ENCODE measurements around the gene KIF21B.

Gene KIF21B

GRCh38 chr1:201049248-201049831, 25.8 kb upstream of the KIF21B start:
- no peak for DNase-seq (ENCODE audit: low read depth in 2 of 2)

- DNase-seq (ENCODE audit: low read depth in 2 of 2): no peak
Measured at GRCh38 chr1:201048521-201048920, 25.0 kb upstream of the KIF21B start.

GRCh38 chr1:201044119-201044518, 20.6 kb upstream of the KIF21B start:
- DNase-seq (ENCODE audit: low read depth in 2 of 2): no peak

GRCh38 chr1:201042779-201043461, 19.4 kb upstream of the KIF21B start:
- peak in 1 of 2 donors; percentile 38 for DNase-seq (ENCODE audit: low read depth in 2 of 2)

DNA sequence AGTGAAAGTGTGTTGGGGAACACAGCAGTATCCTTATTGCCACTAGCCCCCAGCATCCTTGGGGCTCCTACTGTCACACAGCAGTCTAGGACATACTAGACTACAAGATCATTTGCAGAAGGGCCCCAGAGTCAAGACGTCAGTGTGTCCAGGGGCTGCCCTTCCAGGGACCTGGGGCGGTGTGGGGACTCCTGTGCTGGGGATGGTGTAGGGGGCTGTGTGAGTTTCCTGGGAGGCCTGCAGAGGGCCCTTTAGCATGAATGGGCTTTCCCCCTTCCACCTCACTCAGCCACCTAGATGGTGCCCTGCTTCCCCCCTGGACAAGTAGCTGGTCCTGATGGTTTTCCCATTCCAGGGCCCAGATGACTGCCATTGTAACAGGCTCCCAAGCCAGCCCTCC, 17.5 kb upstream of the KIF21B start:
- DNase-seq (ENCODE audit: low read depth in 2 of 2): no peak

GRCh38 chr1:201039876-201040275, 16.4 kb upstream of the KIF21B start:
- DNase-seq (ENCODE audit: low read depth in 2 of 2): no peak

- DNase-seq (ENCODE audit: low read depth in 2 of 2): no peak
Measured at GRCh38 chr1:201039418-201039817, 15.9 kb upstream of the KIF21B start.

DNA sequence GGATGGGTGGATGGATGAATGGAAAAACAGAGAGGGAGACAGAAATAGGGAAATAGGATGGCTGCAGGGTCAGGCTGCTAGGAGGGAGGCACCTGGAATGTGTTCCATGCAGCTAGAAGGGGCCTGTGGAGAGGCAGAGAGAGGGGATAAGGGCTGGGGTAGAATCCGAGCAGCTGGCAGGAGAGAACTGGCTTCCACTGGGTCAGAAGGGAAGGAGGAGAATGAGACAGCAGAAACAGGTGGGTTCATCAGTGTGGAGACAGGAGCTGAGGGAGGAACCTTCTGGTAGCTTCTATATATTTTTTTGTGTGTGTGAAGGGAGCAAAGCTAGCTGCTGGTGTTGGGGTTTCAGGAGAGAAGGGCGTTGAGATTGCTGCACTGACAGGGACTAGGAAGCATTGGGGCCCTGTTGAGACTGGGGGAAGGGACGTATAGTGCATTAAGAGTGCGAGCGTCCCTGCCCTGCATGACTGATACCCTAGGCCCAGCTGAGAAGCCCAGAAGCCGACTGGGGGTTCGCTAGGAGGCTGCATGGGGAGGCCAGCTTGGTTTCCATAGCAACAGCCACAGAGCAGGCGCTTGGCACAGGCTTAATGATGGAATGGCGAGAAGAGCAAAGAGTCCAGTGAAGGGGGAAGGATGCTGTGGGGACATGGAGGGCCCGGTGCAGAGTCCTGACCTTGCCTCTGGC, 14.8 kb upstream of the KIF21B start:
- DNase-seq (ENCODE audit: low read depth in 2 of 2): no peak

- DNase-seq (ENCODE audit: low read depth in 2 of 2): no peak
Measured at GRCh38 chr1:201036188-201036842, 12.8 kb upstream of the KIF21B start.

DNA sequence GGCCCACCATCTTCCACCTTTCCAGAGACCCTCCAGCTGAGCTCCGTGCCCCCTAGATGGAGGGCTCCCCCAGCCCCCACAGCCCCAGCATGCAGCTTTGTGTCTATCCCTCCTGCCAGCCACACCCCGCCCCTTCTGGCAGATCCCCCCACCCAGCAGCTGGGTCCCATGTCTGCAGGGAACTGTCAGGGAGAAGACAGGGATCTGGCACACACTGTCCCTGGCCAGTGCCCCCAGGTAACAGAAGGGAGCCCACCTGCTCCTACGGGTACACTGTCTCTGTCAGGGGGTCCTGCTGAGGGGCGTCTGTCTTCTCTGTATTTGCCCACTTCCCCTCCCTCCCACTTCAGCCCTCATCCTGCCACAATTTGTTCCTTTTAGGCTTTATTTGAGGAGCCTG, 11.2 kb upstream of the KIF21B start:
- no peak for DNase-seq (ENCODE audit: low read depth in 2 of 2)

GRCh38 chr1:201032408-201032807, 8.9 kb upstream of the KIF21B start:
- no peak for DNase-seq (ENCODE audit: low read depth in 2 of 2)

DNA sequence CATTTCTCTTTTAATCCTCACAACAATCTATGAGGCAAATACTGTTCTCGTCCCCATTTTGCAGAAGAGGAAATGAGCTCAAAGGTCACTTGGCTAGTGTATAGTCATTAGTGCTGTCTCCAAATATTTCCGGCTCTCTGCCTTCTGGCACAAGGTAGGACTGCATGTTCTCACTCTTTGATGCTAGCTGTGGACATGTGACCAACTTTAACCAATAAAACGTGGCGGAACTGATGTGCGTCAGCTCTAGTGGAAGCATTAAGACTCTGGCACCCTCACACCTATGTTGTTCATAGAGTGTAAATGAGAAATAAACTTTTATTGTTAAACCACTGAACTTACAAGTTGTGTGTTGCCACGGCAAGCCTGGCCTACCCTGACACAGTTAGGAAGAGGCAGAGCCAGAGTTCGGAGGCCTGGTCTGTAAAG, 5.0 kb upstream of the KIF21B start:
- no peak for DNase-seq (ENCODE audit: low read depth in 2 of 2)

- no peak for DNase-seq (ENCODE audit: low read depth in 2 of 2)
Measured at GRCh38 chr1:201026836-201027235, 3.3 kb upstream of the KIF21B start.

- DNase-seq (ENCODE audit: low read depth in 2 of 2): no peak
Measured at GRCh38 chr1:201026234-201026633, 2.7 kb upstream of the KIF21B start.

DNA sequence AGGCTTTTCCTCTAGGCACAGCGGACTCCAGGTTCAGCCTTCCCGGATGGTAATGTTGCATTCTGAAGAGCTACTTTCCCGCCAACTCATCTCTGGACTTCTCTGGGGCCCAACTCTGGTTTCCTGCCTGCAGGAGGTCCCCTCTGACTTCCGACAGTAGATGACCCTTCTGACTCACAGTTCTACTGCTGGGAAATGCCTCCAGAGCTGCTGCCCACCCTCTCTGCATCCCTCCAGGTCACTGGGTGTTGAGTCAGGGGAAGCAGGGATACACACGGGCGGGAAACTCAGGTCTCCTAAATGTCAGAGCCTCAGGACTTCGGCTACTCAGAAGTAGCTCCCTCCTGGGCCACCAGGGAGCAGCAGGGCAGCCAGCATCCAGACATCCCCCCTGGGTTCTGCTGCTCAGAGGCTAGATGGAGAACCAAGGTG, 2.1 kb upstream of the KIF21B start:
- DNase-seq (ENCODE audit: low read depth in 2 of 2): no peak

- no peak for DNase-seq (ENCODE audit: low read depth in 2 of 2)
Measured at GRCh38 chr1:201024625-201024998, 1.1 kb upstream of the KIF21B start.

DNA sequence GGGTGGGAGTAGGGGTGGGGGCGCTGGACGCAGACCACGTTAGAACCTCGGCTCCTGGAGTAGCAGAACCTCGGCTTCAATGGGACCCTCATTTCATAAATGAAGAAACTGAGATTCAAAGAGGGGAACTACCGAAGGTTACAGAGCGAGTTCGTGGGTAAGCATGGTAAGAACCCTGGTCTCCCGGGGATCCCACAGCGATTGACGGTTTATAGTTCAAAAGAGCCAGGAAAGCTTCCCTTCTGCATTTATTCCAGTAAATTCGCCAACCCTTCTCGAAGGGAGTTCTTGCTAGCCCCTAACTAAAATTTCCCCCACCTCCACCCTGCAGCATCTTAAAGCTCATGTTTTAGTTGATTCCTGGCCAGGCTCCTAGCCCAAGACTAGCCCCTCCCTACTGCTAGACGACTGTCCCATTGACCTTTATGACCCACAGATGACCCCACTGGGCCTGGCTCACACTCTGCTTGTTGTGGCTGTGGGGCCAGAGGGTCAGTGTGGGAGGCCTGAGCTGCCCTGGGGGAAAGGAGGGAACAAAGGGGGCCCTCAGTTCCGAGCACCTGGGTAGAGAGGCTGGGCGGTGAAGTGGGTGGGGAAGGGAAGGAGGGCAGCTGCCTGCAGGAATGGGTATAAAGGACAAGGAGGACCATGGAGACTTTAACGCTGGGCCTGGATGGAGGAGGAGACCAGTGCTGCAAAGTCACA, 558 bp upstream of the KIF21B start:
- DNase-seq (ENCODE audit: low read depth in 2 of 2): no peak

GRCh38 chr1:201022820-201023516, 546 bp downstream of the KIF21B start:
- no peak for DNase-seq (ENCODE audit: low read depth in 2 of 2)

GRCh38 chr1:201022493-201022819, 1.1 kb downstream of the KIF21B start:
- DNase-seq (ENCODE audit: low read depth in 2 of 2): no peak

DNA sequence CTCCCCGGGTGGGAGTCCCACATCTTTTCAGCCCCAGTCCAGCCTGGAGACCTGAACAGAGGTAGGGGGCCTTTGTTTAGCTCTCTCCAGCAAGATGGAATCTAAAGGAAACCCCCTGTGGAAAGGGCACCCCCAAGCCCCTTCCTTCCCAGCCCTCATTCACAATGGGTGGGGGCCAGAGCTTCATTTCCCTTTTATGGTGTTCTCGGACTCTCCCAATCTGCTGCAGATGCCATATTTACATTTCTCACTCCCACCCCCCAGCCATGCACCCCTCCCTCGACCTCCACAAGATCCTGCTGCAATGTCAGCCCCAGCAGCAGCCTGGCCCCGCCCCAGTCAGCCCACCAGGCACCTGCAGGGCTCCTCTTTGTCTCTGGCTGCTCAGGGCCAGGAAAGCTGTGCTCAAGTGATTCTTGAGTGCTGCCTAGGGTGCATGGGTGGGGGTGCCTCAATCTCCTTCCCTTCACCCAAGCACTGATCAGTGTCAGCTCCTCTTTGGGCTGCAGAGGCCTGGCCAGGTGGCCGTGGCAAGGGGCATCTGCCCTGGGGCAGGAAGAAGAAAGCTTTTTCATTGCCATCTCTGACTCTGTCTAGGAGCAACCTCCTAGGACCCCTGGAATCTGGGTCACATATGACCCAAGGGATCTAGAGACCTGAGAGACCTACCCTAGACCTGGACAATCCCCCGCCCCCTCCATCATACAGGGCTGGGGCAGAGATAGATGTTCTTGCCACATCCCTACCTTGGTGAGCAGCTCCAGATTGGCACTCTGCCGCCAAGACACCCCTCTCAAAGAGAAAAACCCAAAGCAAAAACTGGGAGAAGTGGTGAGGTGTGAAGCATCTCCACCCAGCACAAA, 1.7 kb downstream of the KIF21B start:
- no peak for DNase-seq (ENCODE audit: low read depth in 2 of 2)
